GM23338 (cell line): Measurements from ENCODE around the gene FANCL. TPM values are rescaled to one million over a fixed set of nuclear protein-coding genes. Genes with fewer than 3 reads are reported as not detected.

Experiments used
- ATAC-seq: fragments of 200-7000 bp; cut with Tn5 transposase; 3 replicates; pipeline ENCODE4 v1.9.1; 2020
- DNase-seq: peaks from one replicate; pipeline ENCODE4 v3.0.0-alpha.2; 2015; ENCODE audit warnings: low spot score
- H2AFZ ChIP-seq: fragments of 200-600 bp; sonication (generic); 2 replicates; pipeline ENCODE4 v1.8.0; 2016; ENCODE audit warnings: antibody characterized with exemption, mild to moderate bottlenecking, moderate library complexity
- H3F3A ChIP-seq: fragments of 200-600 bp; sonication (generic); replicated peaks from 2 replicates; pipeline ENCODE4 v1.8.0; 2017; ENCODE audit warnings: antibody characterized with exemption, mixed run types, low read depth
- H3K27ac ChIP-seq: fragments of 200-600 bp; sonication (generic); 2 replicates; pipeline ENCODE4 v1.6.1; 2016; ENCODE audit warnings: low read depth
- H3K27me3 ChIP-seq: fragments of 200-600 bp; sonication (generic); 2 replicates; pipeline ENCODE4 v1.8.0; 2016; ENCODE audit warnings: mild to moderate bottlenecking, mixed run types, moderate library complexity; ENCODE audit not compliant: insufficient read depth
- H3K36me3 ChIP-seq: fragments of 200-600 bp; sonication (generic); 2 replicates; pipeline ENCODE4 v1.8.0; 2016; ENCODE audit warnings: mild to moderate bottlenecking; ENCODE audit not compliant: insufficient read depth
- H3K4me1 ChIP-seq: fragments of 200-600 bp; sonication (generic); 2 replicates; pipeline ENCODE4 v1.8.0; 2016; ENCODE audit warnings: mild to moderate bottlenecking, moderate library complexity; ENCODE audit not compliant: insufficient read depth
- H3K4me2 ChIP-seq: fragments of 200-600 bp; sonication (generic); 2 replicates; pipeline ENCODE4 v1.7.1; 2017; ENCODE audit warnings: mixed run types
- H3K4me3 ChIP-seq: fragments of 200-600 bp; sonication (generic); 2 replicates; pipeline ENCODE4 v1.6.1; 2016; ENCODE audit warnings: mixed run types
- H3K79me2 ChIP-seq: fragments of 200-600 bp; sonication (generic); replicated peaks from 2 replicates; pipeline ENCODE4 v1.8.0; 2017; ENCODE audit warnings: mild to moderate bottlenecking; ENCODE audit not compliant: insufficient read depth
- H3K9me2 ChIP-seq: fragments of 200-600 bp; sonication (generic); 2 replicates; pipeline ENCODE4 v1.8.0; 2017; ENCODE audit not compliant: insufficient read depth
- H4K20me1 ChIP-seq: fragments of 200-600 bp; sonication (generic); replicated peaks from 2 replicates; pipeline ENCODE4 v1.8.0; 2017; ENCODE audit warnings: mild to moderate bottlenecking; ENCODE audit not compliant: insufficient read depth
- H3K27ac Mint-ChIP-seq: 2 replicates; pipeline ENCODE4 v1.8.0; 2020; ENCODE audit warnings: inconsistent platforms, mild to moderate bottlenecking, moderate library complexity, mixed read lengths
- H3K27me3 Mint-ChIP-seq: 3 replicates; pipeline ENCODE4 v1.8.0; 2022; ENCODE audit warnings: low read depth, mild to moderate bottlenecking, moderate library complexity, mixed read lengths, inconsistent platforms; ENCODE audit not compliant: insufficient read depth, poor library complexity
- H3K36me3 Mint-ChIP-seq: 3 replicates; pipeline ENCODE4 v1.8.0; 2021; ENCODE audit warnings: low read depth, mild to moderate bottlenecking, inconsistent platforms, moderate library complexity, mixed read lengths
- H3K4me1 Mint-ChIP-seq: 3 replicates; pipeline ENCODE4 v1.8.0; 2020; ENCODE audit warnings: mild to moderate bottlenecking, inconsistent platforms, mixed read lengths
- H3K4me3 Mint-ChIP-seq: 3 replicates; pipeline ENCODE4 v1.8.0; 2021; ENCODE audit warnings: moderate library complexity, mild to moderate bottlenecking, inconsistent platforms, mixed read lengths
- H3K9me3 Mint-ChIP-seq: 3 replicates; pipeline ENCODE4 v1.8.0; 2020; ENCODE audit warnings: moderate library complexity, mild to moderate bottlenecking, inconsistent platforms, mixed read lengths
- CREB1 ChIP-seq: fragments of 250-450 bp; sonication (Bioruptor Pico); IDR thresholded peaks from 2 replicates; pipeline ENCODE4 v1.5.0; 2020; ENCODE audit warnings: low read depth, mild to moderate bottlenecking, moderate library complexity
- EZH2 ChIP-seq: fragments of 200-600 bp; sonication (generic); IDR thresholded peaks from one replicate; pipeline ENCODE4 v1.8.0; 2017; ENCODE audit warnings: antibody characterized with exemption, mild to moderate bottlenecking, low read depth; ENCODE audit not compliant: unreplicated experiment
- EZH2phosphoT487 ChIP-seq: fragments of 200-600 bp; sonication (generic); IDR thresholded peaks from one replicate; pipeline ENCODE4 v1.8.1; 2018; ENCODE audit warnings: antibody characterized with exemption; ENCODE audit not compliant: unreplicated experiment
- JUNB ChIP-seq: IDR thresholded peaks from one replicate; pipeline ENCODE4 v1.6.1; 2016; ENCODE audit warnings: antibody characterized with exemption; ENCODE audit not compliant: unreplicated experiment
- NANOG ChIP-seq: IDR thresholded peaks from 2 replicates; pipeline ENCODE4 v1.6.1; 2016; ENCODE audit warnings: antibody characterized with exemption, borderline replicate concordance
- POLR2AphosphoS5 ChIP-seq: IDR thresholded peaks from 2 replicates; pipeline ENCODE4 v1.6.1; 2016; ENCODE audit warnings: antibody characterized with exemption, low read depth
- STAT1 ChIP-seq: IDR thresholded peaks from one replicate; pipeline ENCODE4 v1.6.1; 2016; ENCODE audit warnings: antibody characterized with exemption; ENCODE audit not compliant: unreplicated experiment
- ZNF114 ChIP-seq: fragments of 250-450 bp; sonication (Bioruptor Pico); IDR thresholded peaks from 2 replicates; pipeline ENCODE4 v1.5.0; 2020; ENCODE audit warnings: mild to moderate bottlenecking, moderate library complexity
- ZNF331 ChIP-seq: fragments of 250-450 bp; sonication (Bioruptor Pico); IDR thresholded peaks from 2 replicates; pipeline ENCODE4 v1.5.0; 2020; ENCODE audit warnings: low read depth, mild to moderate bottlenecking, moderate library complexity
- polyA plus RNA-seq: library from polyadenylated mRNA; unstranded; fragments of >200 nt; fragmentation: Nextera tagmentation; extraction: Ambion mirVana; gene quantifications from 2 replicates; pipeline ENCODE4 v1.2.1, GENCODE V29; 2016
- total RNA-seq: library from RNA; depleted of rRNA; stranded (reverse); fragments of >200 nt; shearing (Covaris generic); gene quantifications from 2 replicates; pipeline ENCODE4 v1.2.3, GENCODE V29; 2014
- TF ChIP-seq, protein P1 (sequence below), 2 experiments: fragments of 200-600 bp in 1 of 2; sonication (generic) in 1 of 2; conservative IDR thresholded peaks; 2 replicates each; pipeline versions ENCODE4 v1.5.1 to v1.6.1; 2016 to 2017; ENCODE audit warnings: antibody characterized with exemption in 2 of 2, low read depth in 2 of 2, mild to moderate bottlenecking in 2 of 2, moderate library complexity in 1 of 2
- TF ChIP-seq, protein P2 (sequence below): IDR thresholded peaks from one replicate; pipeline ENCODE4 v1.6.1; 2018; ENCODE audit warnings: antibody characterized with exemption; ENCODE audit not compliant: unreplicated experiment
- TF ChIP-seq, protein P3 (sequence below): fragments of 250-450 bp; sonication (Bioruptor Pico); IDR thresholded peaks from 2 replicates; pipeline ENCODE4 v1.5.0; 2020; ENCODE audit warnings: mild to moderate bottlenecking, moderate library complexity
- TF ChIP-seq, protein P4 (sequence below): IDR thresholded peaks from 2 replicates; pipeline ENCODE4 v1.6.1; 2016; ENCODE audit warnings: antibody characterized with exemption

The FANCL gene
- total and polyA plus RNA-seq, 2 experiments from 2014 or later: 90.4 to 97.8 TPM

DNA sequence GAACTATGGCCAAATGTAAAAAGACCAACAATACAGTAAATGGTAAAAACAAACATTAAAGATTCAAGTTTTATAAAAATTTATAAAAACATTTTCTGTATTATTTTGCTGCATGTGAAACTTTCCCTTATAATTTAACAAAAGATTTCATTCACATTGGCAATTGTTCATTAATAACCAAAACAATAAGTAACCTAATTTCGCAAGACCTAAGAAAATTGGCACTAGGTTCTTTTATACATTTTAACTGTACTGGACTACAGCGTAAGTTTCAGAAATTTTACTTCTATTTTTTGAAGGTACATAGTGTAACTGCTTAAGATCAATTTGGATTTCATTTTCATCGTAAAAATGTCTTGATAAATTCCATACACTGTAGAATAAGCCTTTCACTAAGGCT is 77.2 kb downstream of the FANCL start:
- H3K9me3 Mint-ChIP-seq: no peaks in the 10 kb centered on the region
- TF ChIP-seq NANOG (no peak), EZH2 (no peak), STAT1 (no peak), JUNB (no peak), POLR2AphosphoS5 (no peak), CREB1 (no peak), EZH2phosphoT487 (no peak), ZNF331 (CRISPR knock-in tag) (no peak), ZNF114 (CRISPR knock-in tag) (no peak)
- TF ChIP-seq, protein P1, sequence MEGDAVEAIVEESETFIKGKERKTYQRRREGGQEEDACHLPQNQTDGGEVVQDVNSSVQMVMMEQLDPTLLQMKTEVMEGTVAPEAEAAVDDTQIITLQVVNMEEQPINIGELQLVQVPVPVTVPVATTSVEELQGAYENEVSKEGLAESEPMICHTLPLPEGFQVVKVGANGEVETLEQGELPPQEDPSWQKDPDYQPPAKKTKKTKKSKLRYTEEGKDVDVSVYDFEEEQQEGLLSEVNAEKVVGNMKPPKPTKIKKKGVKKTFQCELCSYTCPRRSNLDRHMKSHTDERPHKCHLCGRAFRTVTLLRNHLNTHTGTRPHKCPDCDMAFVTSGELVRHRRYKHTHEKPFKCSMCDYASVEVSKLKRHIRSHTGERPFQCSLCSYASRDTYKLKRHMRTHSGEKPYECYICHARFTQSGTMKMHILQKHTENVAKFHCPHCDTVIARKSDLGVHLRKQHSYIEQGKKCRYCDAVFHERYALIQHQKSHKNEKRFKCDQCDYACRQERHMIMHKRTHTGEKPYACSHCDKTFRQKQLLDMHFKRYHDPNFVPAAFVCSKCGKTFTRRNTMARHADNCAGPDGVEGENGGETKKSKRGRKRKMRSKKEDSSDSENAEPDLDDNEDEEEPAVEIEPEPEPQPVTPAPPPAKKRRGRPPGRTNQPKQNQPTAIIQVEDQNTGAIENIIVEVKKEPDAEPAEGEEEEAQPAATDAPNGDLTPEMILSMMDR (conservative IDR thresholded peaks at IDR 0.05; ENCODE audit: low read depth in 2 of 2): no peak
- TF ChIP-seq, protein P2, sequence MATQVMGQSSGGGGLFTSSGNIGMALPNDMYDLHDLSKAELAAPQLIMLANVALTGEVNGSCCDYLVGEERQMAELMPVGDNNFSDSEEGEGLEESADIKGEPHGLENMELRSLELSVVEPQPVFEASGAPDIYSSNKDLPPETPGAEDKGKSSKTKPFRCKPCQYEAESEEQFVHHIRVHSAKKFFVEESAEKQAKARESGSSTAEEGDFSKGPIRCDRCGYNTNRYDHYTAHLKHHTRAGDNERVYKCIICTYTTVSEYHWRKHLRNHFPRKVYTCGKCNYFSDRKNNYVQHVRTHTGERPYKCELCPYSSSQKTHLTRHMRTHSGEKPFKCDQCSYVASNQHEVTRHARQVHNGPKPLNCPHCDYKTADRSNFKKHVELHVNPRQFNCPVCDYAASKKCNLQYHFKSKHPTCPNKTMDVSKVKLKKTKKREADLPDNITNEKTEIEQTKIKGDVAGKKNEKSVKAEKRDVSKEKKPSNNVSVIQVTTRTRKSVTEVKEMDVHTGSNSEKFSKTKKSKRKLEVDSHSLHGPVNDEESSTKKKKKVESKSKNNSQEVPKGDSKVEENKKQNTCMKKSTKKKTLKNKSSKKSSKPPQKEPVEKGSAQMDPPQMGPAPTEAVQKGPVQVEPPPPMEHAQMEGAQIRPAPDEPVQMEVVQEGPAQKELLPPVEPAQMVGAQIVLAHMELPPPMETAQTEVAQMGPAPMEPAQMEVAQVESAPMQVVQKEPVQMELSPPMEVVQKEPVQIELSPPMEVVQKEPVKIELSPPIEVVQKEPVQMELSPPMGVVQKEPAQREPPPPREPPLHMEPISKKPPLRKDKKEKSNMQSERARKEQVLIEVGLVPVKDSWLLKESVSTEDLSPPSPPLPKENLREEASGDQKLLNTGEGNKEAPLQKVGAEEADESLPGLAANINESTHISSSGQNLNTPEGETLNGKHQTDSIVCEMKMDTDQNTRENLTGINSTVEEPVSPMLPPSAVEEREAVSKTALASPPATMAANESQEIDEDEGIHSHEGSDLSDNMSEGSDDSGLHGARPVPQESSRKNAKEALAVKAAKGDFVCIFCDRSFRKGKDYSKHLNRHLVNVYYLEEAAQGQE: no peak
- TF ChIP-seq, protein P3, sequence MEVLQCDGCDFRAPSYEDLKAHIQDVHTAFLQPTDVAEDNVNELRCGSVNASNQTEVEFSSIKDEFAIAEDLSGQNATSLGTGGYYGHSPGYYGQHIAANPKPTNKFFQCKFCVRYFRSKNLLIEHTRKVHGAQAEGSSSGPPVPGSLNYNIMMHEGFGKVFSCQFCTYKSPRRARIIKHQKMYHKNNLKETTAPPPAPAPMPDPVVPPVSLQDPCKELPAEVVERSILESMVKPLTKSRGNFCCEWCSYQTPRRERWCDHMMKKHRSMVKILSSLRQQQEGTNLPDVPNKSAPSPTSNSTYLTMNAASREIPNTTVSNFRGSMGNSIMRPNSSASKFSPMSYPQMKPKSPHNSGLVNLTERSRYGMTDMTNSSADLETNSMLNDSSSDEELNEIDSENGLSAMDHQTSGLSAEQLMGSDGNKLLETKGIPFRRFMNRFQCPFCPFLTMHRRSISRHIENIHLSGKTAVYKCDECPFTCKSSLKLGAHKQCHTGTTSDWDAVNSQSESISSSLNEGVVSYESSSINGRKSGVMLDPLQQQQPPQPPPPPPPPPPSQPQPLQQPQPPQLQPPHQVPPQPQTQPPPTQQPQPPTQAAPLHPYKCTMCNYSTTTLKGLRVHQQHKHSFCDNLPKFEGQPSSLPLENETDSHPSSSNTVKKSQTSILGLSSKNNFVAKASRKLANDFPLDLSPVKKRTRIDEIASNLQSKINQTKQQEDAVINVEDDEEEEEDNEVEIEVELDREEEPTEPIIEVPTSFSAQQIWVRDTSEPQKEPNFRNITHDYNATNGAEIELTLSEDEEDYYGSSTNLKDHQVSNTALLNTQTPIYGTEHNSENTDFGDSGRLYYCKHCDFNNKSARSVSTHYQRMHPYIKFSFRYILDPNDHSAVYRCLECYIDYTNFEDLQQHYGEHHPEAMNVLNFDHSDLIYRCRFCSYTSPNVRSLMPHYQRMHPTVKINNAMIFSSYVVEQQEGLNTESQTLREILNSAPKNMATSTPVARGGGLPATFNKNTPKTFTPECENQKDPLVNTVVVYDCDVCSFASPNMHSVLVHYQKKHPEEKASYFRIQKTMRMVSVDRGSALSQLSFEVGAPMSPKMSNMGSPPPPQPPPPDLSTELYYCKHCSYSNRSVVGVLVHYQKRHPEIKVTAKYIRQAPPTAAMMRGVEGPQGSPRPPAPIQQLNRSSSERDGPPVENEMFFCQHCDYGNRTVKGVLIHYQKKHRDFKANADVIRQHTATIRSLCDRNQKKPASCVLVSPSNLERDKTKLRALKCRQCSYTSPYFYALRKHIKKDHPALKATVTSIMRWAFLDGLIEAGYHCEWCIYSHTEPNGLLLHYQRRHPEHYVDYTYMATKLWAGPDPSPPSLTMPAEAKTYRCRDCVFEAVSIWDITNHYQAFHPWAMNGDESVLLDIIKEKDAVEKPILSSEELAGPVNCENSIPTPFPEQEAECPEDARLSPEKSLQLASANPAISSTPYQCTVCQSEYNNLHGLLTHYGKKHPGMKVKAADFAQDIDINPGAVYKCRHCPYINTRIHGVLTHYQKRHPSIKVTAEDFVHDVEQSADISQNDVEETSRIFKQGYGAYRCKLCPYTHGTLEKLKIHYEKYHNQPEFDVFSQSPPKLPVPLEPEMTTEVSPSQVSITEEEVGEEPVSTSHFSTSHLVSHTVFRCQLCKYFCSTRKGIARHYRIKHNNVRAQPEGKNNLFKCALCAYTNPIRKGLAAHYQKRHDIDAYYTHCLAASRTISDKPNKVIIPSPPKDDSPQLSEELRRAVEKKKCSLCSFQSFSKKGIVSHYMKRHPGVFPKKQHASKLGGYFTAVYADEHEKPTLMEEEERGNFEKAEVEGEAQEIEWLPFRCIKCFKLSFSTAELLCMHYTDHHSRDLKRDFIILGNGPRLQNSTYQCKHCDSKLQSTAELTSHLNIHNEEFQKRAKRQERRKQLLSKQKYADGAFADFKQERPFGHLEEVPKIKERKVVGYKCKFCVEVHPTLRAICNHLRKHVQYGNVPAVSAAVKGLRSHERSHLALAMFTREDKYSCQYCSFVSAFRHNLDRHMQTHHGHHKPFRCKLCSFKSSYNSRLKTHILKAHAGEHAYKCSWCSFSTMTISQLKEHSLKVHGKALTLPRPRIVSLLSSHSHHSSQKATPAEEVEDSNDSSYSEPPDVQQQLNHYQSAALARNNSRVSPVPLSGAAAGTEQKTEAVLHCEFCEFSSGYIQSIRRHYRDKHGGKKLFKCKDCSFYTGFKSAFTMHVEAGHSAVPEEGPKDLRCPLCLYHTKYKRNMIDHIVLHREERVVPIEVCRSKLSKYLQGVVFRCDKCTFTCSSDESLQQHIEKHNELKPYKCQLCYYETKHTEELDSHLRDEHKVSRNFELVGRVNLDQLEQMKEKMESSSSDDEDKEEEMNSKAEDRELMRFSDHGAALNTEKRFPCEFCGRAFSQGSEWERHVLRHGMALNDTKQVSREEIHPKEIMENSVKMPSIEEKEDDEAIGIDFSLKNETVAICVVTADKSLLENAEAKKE (CRISPR knock-in tag): no peak
- TF ChIP-seq, protein P4, sequence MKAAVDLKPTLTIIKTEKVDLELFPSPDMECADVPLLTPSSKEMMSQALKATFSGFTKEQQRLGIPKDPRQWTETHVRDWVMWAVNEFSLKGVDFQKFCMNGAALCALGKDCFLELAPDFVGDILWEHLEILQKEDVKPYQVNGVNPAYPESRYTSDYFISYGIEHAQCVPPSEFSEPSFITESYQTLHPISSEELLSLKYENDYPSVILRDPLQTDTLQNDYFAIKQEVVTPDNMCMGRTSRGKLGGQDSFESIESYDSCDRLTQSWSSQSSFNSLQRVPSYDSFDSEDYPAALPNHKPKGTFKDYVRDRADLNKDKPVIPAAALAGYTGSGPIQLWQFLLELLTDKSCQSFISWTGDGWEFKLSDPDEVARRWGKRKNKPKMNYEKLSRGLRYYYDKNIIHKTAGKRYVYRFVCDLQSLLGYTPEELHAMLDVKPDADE: no peak
- H3K4me2 ChIP-seq: no peak overlapping the region
- H3K4me1 ChIP-seq: no peaks in the 10 kb centered on the region
- ATAC-seq (no peak), DNase-seq (no peak)
- no peak overlapping the region for H3K27ac ChIP-seq
- no peaks in the 10 kb centered on the region for H3K79me2 ChIP-seq
- H3K4me3 Mint-ChIP-seq: no peak overlapping the region
- peaks cover 49% of the 10 kb centered on the region for H3K36me3 Mint-ChIP-seq
- no peak overlapping the region for H2AFZ ChIP-seq
- no peaks in the 10 kb centered on the region for H3K27me3 Mint-ChIP-seq
- no peaks in the 10 kb centered on the region for H3K9me2 ChIP-seq
- H3K27me3 ChIP-seq: no peaks in the 10 kb centered on the region
- H3K27ac Mint-ChIP-seq: no peak overlapping the region
- no peaks in the 10 kb centered on the region for H3F3A ChIP-seq
- H4K20me1 ChIP-seq: no peaks in the 10 kb centered on the region
- no peak overlapping the region for H3K4me3 ChIP-seq
- peaks cover 5% of the 10 kb centered on the region; the same call in 1 of the 3 replicates for H3K4me1 Mint-ChIP-seq
- H3K36me3 ChIP-seq: peaks cover 21% of the 10 kb centered on the region; the same call in 1 of the 2 replicates
